HepG2 (cell line): ENCODE data around the gene SMYD5. TPM values are rescaled to one million over a fixed set of nuclear protein-coding genes. Genes with fewer than 3 reads are reported as not detected.

ENCODE experiments used
- AGO1 ChIP-seq: fragments of 200-400 bp; formaldehyde crosslinking; IDR thresholded peaks from 2 replicates; pipeline ENCODE4 v1.6.1; 2017; ENCODE audit warnings: mild to moderate bottlenecking, low read depth, low read length, moderate library complexity; ENCODE audit not compliant: poor library complexity, severe bottlenecking
- CCDC6 ChIP-seq: sonication (generic); formaldehyde crosslinking; IDR thresholded peaks from 2 replicates; pipeline ENCODE4 v1.8.1; 2022; ENCODE audit warnings: mild to moderate bottlenecking, missing genetic modification reagents, moderate library complexity
- IRF2 ChIP-seq: IDR thresholded peaks from 2 replicates; pipeline ENCODE4 v1.6.1; 2018; ENCODE audit warnings: missing genetic modification reagents, missing compliant biosample characterization
- JUND ChIP-seq: sonication (generic); formaldehyde crosslinking; IDR thresholded peaks from 2 replicates; pipeline ENCODE4 v1.8.0; 2022; ENCODE audit warnings: mild to moderate bottlenecking, missing genetic modification reagents
- KLF6 ChIP-seq: IDR thresholded peaks from 2 replicates; pipeline ENCODE4 v1.8.0; 2016; ENCODE audit warnings: missing biosample characterization, missing genetic modification reagents
- NPAS2 ChIP-seq: sonication (generic); formaldehyde crosslinking; IDR thresholded peaks from 2 replicates; pipeline ENCODE4 v1.8.0; 2022; ENCODE audit warnings: mild to moderate bottlenecking, missing genetic modification reagents, borderline replicate concordance
- POLR2AphosphoS5 ChIP-seq: IDR thresholded peaks from 2 replicates; pipeline ENCODE4 v1.6.1; 2012; ENCODE audit warnings: low read depth, low read length
- POLR2G ChIP-seq: fragments of 200-400 bp; formaldehyde crosslinking; IDR thresholded peaks from 2 replicates; pipeline ENCODE4 v1.6.1; 2018; ENCODE audit warnings: mild to moderate bottlenecking, low read depth, low read length, moderate library complexity
- RBM22 ChIP-seq: fragments of 200-400 bp; formaldehyde crosslinking; optimal IDR thresholded peaks from 2 replicates; pipeline ENCODE3; 2017; ENCODE audit warnings: mild to moderate bottlenecking, low read length, moderate library complexity
- TOPORS ChIP-seq: sonication (generic); formaldehyde crosslinking; IDR thresholded peaks from 2 replicates; pipeline ENCODE4 v1.8.0; 2023; ENCODE audit warnings: mild to moderate bottlenecking, missing genetic modification reagents
- ZC3H13 ChIP-seq: sonication (generic); formaldehyde crosslinking; IDR thresholded peaks from 2 replicates; pipeline ENCODE4 v1.8.1; 2023; ENCODE audit warnings: mild to moderate bottlenecking, missing genetic modification reagents, moderate library complexity
- ZNF615 ChIP-seq: sonication (generic); formaldehyde crosslinking; IDR thresholded peaks from 2 replicates; pipeline ENCODE4 v1.5.0; 2020; ENCODE audit warnings: mild to moderate bottlenecking, missing genetic modification reagents, borderline replicate concordance
- ZNF720 ChIP-seq: sonication (generic); formaldehyde crosslinking; IDR thresholded peaks from 2 replicates; pipeline ENCODE4 v1.4.0; 2020; ENCODE audit warnings: missing genetic modification reagents
- polyA plus RNA-seq, 8 experiments: library from polyadenylated mRNA; depleted of rRNA in 3 of 8; stranded (reverse) in 7 of 8; unstranded in 1 of 8; fragments of >200 nt; fragmentation: Illumina TruSeq in 4 of 8; extraction: Trizol in 4 of 8; gene quantifications; 2 replicates each; pipeline versions ENCODE4 v1.2.1 to v1.2.3, GENCODE V29; 2011 to 2016; ENCODE audit warnings: low read depth in 4 of 8, missing spikeins in 1 of 8, mixed read lengths in 1 of 8; ENCODE audit not compliant: insufficient read depth in 1 of 8
- total RNA-seq, 5 experiments: library from RNA; depleted of rRNA; stranded (reverse); fragments of >200 nt; fragmentation: Illumina TruSeq; extraction: Trizol; gene quantifications; 2 replicates each; pipeline ENCODE4 v1.2.3, GENCODE V29; 2016; ENCODE audit warnings: low read depth in 1 of 5
- TF ChIP-seq, protein P1 (sequence below): sonication (generic); formaldehyde crosslinking; IDR thresholded peaks from 2 replicates; pipeline ENCODE4 v1.5.1; 2020; ENCODE audit warnings: mild to moderate bottlenecking, missing genetic modification reagents, moderate library complexity
- TF ChIP-seq, protein P2 (sequence below): sonication (generic); formaldehyde crosslinking; IDR thresholded peaks from 2 replicates; pipeline ENCODE4 v1.5.0; 2020; ENCODE audit warnings: mild to moderate bottlenecking, missing genetic modification reagents

SMYD5 gene
- total and polyA plus RNA-seq, 2 of the 13 experiments (the other 11 are each of a cell fraction or from before 2014, with no cell fraction given) = 55.8 to 70.4 TPM

DNA sequence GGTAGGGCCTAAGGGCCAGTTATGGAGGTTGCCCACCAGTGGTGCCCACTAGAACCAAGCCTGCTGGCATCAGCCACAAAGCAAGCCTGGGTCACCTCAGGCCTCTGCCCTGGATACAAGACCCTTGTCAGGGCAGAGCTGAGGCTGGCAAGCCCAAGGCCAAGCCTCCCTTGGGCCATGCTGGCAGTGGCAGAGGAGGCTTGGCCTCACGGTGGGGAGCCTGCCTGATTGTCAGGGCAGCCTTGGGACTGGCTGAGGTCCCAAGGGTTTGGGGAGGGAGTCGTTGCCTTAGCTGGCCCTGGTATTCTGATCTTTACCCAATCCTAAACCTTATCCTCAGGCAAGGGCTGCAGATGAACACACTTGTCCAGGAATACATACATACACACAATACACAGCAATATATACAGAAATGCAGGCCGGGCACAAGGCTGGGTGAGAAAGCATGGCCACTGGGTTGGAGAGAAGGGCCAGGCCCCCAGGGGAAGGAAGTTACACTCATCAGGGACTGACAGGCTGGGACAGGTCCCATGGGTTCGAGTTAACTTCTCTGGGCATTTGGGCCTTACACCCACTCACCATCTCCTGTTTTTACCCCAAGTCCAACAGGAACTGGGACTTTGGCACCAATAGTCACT is 41.1 kb downstream of the SMYD5 start (continued):
- TF ChIP-seq ZC3H13 (CRISPR knock-in tag) = 0 out of 2 replicates have a peak, but pooled peaks have one; percentile 12
- no peak for TF ChIP-seq NPAS2 (CRISPR knock-in tag)
- peak; percentile 54 for TF ChIP-seq AGO1
- 0 out of 2 replicates have a peak, but pooled peaks have one; percentile 17 for TF ChIP-seq JUND
- TF ChIP-seq RBM22 = peak; percentile 10
- TF ChIP-seq POLR2G = peak; percentile 56
- no peak for TF ChIP-seq ZNF720 (CRISPR knock-in tag)
- no peak for TF ChIP-seq KLF6 (CRISPR knock-in tag)
- TF ChIP-seq ZNF615 (CRISPR knock-in tag) = 0 out of 2 replicates have a peak, but pooled peaks have one; percentile 34
- TF ChIP-seq, protein P1, sequence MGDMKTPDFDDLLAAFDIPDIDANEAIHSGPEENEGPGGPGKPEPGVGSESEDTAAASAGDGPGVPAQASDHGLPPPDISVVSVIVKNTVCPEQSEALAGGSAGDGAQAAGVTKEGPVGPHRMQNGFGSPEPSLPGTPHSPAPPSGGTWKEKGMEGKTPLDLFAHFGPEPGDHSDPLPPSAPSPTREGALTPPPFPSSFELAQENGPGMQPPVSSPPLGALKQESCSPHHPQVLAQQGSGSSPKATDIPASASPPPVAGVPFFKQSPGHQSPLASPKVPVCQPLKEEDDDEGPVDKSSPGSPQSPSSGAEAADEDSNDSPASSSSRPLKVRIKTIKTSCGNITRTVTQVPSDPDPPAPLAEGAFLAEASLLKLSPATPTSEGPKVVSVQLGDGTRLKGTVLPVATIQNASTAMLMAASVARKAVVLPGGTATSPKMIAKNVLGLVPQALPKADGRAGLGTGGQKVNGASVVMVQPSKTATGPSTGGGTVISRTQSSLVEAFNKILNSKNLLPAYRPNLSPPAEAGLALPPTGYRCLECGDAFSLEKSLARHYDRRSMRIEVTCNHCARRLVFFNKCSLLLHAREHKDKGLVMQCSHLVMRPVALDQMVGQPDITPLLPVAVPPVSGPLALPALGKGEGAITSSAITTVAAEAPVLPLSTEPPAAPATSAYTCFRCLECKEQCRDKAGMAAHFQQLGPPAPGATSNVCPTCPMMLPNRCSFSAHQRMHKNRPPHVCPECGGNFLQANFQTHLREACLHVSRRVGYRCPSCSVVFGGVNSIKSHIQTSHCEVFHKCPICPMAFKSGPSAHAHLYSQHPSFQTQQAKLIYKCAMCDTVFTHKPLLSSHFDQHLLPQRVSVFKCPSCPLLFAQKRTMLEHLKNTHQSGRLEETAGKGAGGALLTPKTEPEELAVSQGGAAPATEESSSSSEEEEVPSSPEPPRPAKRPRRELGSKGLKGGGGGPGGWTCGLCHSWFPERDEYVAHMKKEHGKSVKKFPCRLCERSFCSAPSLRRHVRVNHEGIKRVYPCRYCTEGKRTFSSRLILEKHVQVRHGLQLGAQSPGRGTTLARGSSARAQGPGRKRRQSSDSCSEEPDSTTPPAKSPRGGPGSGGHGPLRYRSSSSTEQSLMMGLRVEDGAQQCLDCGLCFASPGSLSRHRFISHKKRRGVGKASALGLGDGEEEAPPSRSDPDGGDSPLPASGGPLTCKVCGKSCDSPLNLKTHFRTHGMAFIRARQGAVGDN (CRISPR knock-in tag) = peak; percentile 30; the same call in 1 of the 2 replicates
- TF ChIP-seq IRF2 (CRISPR knock-in tag) = no peak
- peak; percentile 57; the same call in 1 of the 2 replicates for TF ChIP-seq POLR2AphosphoS5
- TF ChIP-seq CCDC6 (CRISPR knock-in tag) = 0 out of 2 replicates have a peak, but pooled peaks have one; percentile 53
- 0 out of 2 replicates have a peak, but pooled peaks have one; percentile 25 for TF ChIP-seq TOPORS (CRISPR knock-in tag)
- TF ChIP-seq, protein P2, sequence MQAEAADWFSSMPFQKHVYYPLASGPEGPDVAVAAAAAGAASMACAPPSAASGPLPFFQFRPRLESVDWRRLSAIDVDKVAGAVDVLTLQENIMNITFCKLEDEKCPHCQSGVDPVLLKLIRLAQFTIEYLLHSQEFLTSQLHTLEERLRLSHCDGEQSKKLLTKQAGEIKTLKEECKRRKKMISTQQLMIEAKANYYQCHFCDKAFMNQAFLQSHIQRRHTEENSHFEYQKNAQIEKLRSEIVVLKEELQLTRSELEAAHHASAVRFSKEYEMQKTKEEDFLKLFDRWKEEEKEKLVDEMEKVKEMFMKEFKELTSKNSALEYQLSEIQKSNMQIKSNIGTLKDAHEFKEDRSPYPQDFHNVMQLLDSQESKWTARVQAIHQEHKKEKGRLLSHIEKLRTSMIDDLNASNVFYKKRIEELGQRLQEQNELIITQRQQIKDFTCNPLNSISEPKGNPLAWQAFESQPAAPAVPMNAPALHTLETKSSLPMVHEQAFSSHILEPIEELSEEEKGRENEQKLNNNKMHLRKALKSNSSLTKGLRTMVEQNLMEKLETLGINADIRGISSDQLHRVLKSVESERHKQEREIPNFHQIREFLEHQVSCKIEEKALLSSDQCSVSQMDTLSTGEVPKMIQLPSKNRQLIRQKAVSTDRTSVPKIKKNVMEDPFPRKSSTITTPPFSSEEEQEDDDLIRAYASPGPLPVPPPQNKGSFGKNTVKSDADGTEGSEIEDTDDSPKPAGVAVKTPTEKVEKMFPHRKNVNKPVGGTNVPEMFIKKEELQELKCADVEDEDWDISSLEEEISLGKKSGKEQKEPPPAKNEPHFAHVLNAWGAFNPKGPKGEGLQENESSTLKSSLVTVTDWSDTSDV (CRISPR knock-in tag) = 0 out of 2 replicates have a peak, but pooled peaks have one; percentile 46
